Glutamatergic neuron (in vitro differentiated cells): ENCODE data around the gene GSKIP. TPM values are rescaled to one million over a fixed set of nuclear protein-coding genes. Genes with fewer than 3 reads are reported as not detected.

Experiments
- DNase-seq: peaks from one replicate; pipeline ENCODE4 v3.0.0; 2022
- H3K27ac Mint-ChIP-seq: one replicate; pipeline ENCODE4 v1.8.0; 2020; ENCODE audit warnings: mild to moderate bottlenecking, mixed read lengths, inconsistent platforms; ENCODE audit not compliant: unreplicated experiment
- H3K27me3 Mint-ChIP-seq: one replicate; pipeline ENCODE4 v1.8.0; 2020; ENCODE audit warnings: mild to moderate bottlenecking, moderate library complexity, mixed read lengths, inconsistent platforms; ENCODE audit not compliant: unreplicated experiment
- H3K36me3 Mint-ChIP-seq: one replicate; pipeline ENCODE4 v1.8.0; 2020; ENCODE audit warnings: mild to moderate bottlenecking, mixed read lengths, inconsistent platforms; ENCODE audit not compliant: unreplicated experiment
- H3K4me1 Mint-ChIP-seq: one replicate; pipeline ENCODE4 v1.8.0; 2020; ENCODE audit warnings: mild to moderate bottlenecking, low read depth, mixed read lengths, inconsistent platforms; ENCODE audit not compliant: unreplicated experiment
- H3K4me3 Mint-ChIP-seq: one replicate; pipeline ENCODE4 v1.8.0; 2020; ENCODE audit warnings: mild to moderate bottlenecking, mixed read lengths, inconsistent platforms; ENCODE audit not compliant: unreplicated experiment
- H3K9me3 Mint-ChIP-seq: one replicate; pipeline ENCODE4 v1.8.0; 2020; ENCODE audit warnings: mild to moderate bottlenecking, moderate library complexity, mixed read lengths, inconsistent platforms; ENCODE audit not compliant: unreplicated experiment
- CTCF ChIP-seq: fragments of 200-600 bp; sonication (generic); IDR thresholded peaks from one replicate; pipeline ENCODE4 v1.5.0; 2021; ENCODE audit not compliant: partially characterized antibody, unreplicated experiment
- total RNA-seq: library from RNA; stranded (reverse); fragmentation: NEBNext Ultra II Directional; extraction: Animal tissue kit (Norgen Biotek cat#: 25700); gene quantifications from one replicate; pipeline ENCODE4 v1.2.1, GENCODE V29; 2021; ENCODE audit not compliant: unreplicated experiment

Gene GSKIP
- total RNA-seq, 1 donor from 2014 or later = 24.8 TPM

- Mint-ChIP-seq H3K9me3 (no peaks in the 10 kb centered on the region), H3K36me3 (peaks cover 5% of the 10 kb centered on the region)
Observed at GRCh38 chr14:96373538-96373937, 10.2 kb downstream of the GSKIP start.

GRCh38 chr14:96376093-96376492, 12.8 kb downstream of the GSKIP start:
- no peak overlapping the region for H3K4me3 Mint-ChIP-seq
- H3K4me1 Mint-ChIP-seq = no peaks in the 10 kb centered on the region
- no peak overlapping the region for H3K27ac Mint-ChIP-seq
- no peaks in the 10 kb centered on the region for H3K9me3 Mint-ChIP-seq
- no peak for DNase-seq
- no peaks in the 10 kb centered on the region for H3K36me3 Mint-ChIP-seq
- no peaks in the 10 kb centered on the region for H3K27me3 Mint-ChIP-seq
- no peak for TF ChIP-seq CTCF

More at GRCh38 chr14:96373538-96373937, 10.2 kb downstream of the GSKIP start:
- Mint-ChIP-seq H3K27me3 (no peaks in the 10 kb centered on the region), H3K27ac (no peak overlapping the region), H3K4me3 (no peak overlapping the region), H3K4me1 (no peaks in the 10 kb centered on the region)
- DNase-seq = no peak
- TF ChIP-seq CTCF = no peak

GRCh38 chr14:96380735-96381134, 17.4 kb downstream of the GSKIP start:
- no peak overlapping the region for H3K27ac Mint-ChIP-seq
- TF ChIP-seq CTCF = no peak

GRCh38 chr14:96383445-96383844, 20.1 kb downstream of the GSKIP start:
- no peaks in the 10 kb centered on the region for H3K36me3 Mint-ChIP-seq
- H3K27me3 Mint-ChIP-seq = no peaks in the 10 kb centered on the region
- no peaks in the 10 kb centered on the region for H3K4me1 Mint-ChIP-seq
- no peak for TF ChIP-seq CTCF
- DNase-seq = no peak
- no peak overlapping the region for H3K27ac Mint-ChIP-seq
- no peaks in the 10 kb centered on the region for H3K9me3 Mint-ChIP-seq
- no peak overlapping the region for H3K4me3 Mint-ChIP-seq

More at GRCh38 chr14:96380735-96381134, 17.4 kb downstream of the GSKIP start:
- no peaks in the 10 kb centered on the region for H3K4me1 Mint-ChIP-seq
- no peaks in the 10 kb centered on the region for H3K27me3 Mint-ChIP-seq
- no peaks in the 10 kb centered on the region for H3K36me3 Mint-ChIP-seq
- no peak overlapping the region for H3K4me3 Mint-ChIP-seq
- DNase-seq = no peak
- no peaks in the 10 kb centered on the region for H3K9me3 Mint-ChIP-seq

GRCh38 chr14:96384053-96384452, 20.7 kb downstream of the GSKIP start:
- no peak overlapping the region for H3K4me3 Mint-ChIP-seq
- no peaks in the 10 kb centered on the region for H3K36me3 Mint-ChIP-seq
- H3K27me3 Mint-ChIP-seq = no peaks in the 10 kb centered on the region
- DNase-seq = no peak
- no peaks in the 10 kb centered on the region for H3K4me1 Mint-ChIP-seq
- no peak overlapping the region for H3K27ac Mint-ChIP-seq
- H3K9me3 Mint-ChIP-seq = no peaks in the 10 kb centered on the region
- no peak for TF ChIP-seq CTCF
